ENCODE measurements around the gene GC.
"Not testable (repeated sequence)": the region's sequence is repeated elsewhere in the genome, so short reads cannot be mapped to it uniquely, and the experiment has no call there.

The GC gene, protein sequence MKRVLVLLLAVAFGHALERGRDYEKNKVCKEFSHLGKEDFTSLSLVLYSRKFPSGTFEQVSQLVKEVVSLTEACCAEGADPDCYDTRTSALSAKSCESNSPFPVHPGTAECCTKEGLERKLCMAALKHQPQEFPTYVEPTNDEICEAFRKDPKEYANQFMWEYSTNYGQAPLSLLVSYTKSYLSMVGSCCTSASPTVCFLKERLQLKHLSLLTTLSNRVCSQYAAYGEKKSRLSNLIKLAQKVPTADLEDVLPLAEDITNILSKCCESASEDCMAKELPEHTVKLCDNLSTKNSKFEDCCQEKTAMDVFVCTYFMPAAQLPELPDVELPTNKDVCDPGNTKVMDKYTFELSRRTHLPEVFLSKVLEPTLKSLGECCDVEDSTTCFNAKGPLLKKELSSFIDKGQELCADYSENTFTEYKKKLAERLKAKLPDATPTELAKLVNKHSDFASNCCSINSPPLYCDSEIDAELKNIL

GRCh38 chr4:71783972-71784371, at the start of gene GC:
Gene GC (minus strand): TSS chr4:71784079. CDS start chr4:71784018, 61 bp downstream.
- no peak for DNase-seq (ENCODE audit: low read depth in 2 of 2)

GRCh38 chr4:71833232-71833900, 49.5 kb upstream of the GC start:
- DNase-seq (ENCODE audit: low read depth in 2 of 2), result no peak

DNA sequence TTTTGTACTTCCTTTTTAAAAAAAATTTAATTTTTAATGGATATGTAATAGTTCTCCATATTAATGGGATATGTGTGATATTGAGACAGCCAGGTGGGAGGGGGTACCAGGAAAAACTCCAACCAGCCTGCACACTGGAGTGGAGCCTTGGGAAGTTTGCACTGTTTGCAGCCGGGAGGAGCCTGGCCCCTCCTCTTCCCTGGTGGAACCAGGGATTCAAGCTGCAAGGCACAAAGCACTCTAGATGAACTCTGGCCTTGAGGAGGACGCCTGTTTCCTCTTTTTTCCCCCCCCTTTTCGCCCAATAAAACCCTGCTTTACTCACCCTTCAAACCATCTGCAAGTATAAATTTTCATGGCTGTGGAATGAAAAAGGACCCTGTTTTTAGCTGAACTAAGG, 48.2 kb upstream of the GC start:
- DNase-seq (ENCODE audit: low read depth in 2 of 2), result no peak

- DNase-seq (ENCODE audit: low read depth in 2 of 2), result no peak
Measured at GRCh38 chr4:71830497-71831190, 46.8 kb upstream of the GC start.

GRCh38 chr4:71828470-71828869, 44.6 kb upstream of the GC start:
- DNase-seq (ENCODE audit: low read depth in 2 of 2), result no peak

DNA sequence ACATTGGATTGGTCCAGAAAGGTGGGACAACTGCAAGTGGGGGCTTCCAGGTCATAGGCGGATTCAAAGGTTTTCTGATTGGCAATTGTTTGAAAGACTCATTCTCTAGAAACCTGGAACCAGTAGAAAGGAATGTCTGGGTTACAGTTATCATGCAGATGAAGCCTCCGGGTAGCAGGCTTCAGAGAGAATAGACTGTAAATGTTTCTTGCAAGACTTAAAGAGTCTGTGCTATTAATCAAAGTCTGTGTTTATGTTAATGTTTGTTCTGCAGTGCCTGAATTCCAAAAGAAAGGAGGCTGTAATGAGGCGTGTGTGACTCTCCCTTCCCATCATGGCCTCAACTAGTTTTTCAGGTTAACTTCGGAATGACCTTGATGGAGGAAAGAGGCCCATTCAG, 43.9 kb upstream of the GC start:
- DNase-seq (ENCODE audit: low read depth in 2 of 2), result no peak

- DNase-seq (ENCODE audit: low read depth in 2 of 2), result no peak
Measured at GRCh38 chr4:71816676-71817303, 32.9 kb upstream of the GC start.

DNA sequence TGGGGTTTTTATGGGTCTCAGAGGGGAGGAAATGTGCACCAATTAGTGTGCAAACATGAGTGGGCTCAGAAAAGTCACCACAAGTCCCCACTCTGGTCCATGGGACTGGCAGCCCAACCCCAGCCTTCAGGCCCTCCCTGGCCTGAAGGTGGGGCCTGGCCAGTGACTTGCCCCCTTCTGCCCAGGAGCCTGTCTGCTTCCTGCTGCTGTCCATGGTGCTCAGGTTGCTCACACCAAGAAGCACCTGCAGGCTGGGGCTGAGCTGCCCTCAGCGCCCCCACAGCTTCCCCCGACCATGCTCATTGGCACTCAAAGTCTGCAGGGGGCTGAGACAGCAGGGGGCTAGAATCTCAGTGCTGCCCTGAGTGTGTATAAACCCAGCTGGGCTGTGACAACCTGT, 30.6 kb upstream of the GC start:
- DNase-seq (ENCODE audit: low read depth in 2 of 2), result no peak

- DNase-seq (ENCODE audit: low read depth in 2 of 2), result not testable (repeated sequence)
Measured at GRCh38 chr4:71809805-71810204, 25.9 kb upstream of the GC start.

DNA sequence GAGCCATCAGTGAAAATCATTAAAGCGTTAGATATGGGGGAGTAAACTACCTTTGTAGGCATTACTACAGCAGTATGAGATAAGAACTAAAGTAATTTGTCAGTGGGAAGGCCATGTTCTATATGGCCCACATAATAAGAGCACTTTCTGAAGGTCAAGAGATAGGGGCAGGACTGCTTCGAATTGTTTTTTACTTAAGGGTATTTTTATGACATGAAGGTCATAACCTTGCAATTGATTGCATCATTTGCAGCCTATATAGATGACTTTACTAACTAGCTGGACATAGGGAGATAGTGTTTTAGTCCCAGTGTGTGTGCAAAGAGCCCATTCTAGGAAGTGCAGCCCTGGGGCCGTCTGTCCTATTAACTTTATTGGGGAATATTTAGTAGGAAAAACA, 23.6 kb upstream of the GC start:
- no peak for DNase-seq (ENCODE audit: low read depth in 2 of 2)

GRCh38 chr4:71805230-71805629, 21.4 kb upstream of the GC start:
- DNase-seq (ENCODE audit: low read depth in 2 of 2), result not testable (repeated sequence)

GRCh38 chr4:71804017-71804697, 20.3 kb upstream of the GC start:
- DNase-seq (ENCODE audit: low read depth in 2 of 2), result not testable (repeated sequence)

- DNase-seq (ENCODE audit: low read depth in 2 of 2), result no peak
Measured at GRCh38 chr4:71785959-71786358, 2.1 kb upstream of the GC start.

- no peak for DNase-seq (ENCODE audit: low read depth in 2 of 2)
Measured at GRCh38 chr4:71784569-71785197, 804 bp upstream of the GC start.

- no peak for DNase-seq (ENCODE audit: low read depth in 2 of 2)
Measured at GRCh38 chr4:71777891-71778290, 6.0 kb downstream of the GC start.

GRCh38 chr4:71775449-71775848, 8.4 kb downstream of the GC start:
- no peak for DNase-seq (ENCODE audit: low read depth in 2 of 2)

- no peak for DNase-seq (ENCODE audit: low read depth in 2 of 2)
Measured at GRCh38 chr4:71774136-71774535, 9.7 kb downstream of the GC start.

- no peak for DNase-seq (ENCODE audit: low read depth in 2 of 2)
Measured at GRCh38 chr4:71773004-71773403, 10.9 kb downstream of the GC start.

GRCh38 chr4:71772592-71772991, 11.3 kb downstream of the GC start:
- no peak for DNase-seq (ENCODE audit: low read depth in 2 of 2)

- DNase-seq (ENCODE audit: low read depth in 2 of 2), result no peak
Measured at GRCh38 chr4:71771613-71772012, 12.3 kb downstream of the GC start.

DNA sequence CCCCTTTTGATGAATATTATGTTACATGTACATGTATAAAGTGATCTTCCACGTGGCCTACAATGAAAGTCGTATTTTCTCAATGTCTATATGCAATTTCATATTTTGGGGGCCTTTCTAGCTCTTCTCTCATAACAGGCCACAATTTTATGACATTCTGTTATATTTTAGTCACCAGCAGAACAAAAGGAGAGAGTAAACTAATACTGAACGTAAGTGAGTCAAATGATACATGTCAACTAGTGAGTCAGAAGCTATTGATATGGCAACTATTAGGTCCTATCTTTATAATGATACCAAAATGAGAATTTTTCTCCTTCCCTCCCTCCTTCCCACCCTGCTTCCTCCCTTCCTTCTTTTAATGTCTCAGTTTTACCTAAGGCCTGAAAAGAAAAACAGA, 14.4 kb downstream of the GC start:
- no peak for DNase-seq (ENCODE audit: low read depth in 2 of 2)
